ENCODE results near the gene KCNJ6. TPM values are rescaled to one million over a fixed set of nuclear protein-coding genes. Genes with fewer than 3 reads are reported as not detected.

The KCNJ6 gene
- total and polyA plus RNA-seq, 9 of the 15 experiments (the other 6 are each of a cell fraction or from before 2014, with no cell fraction given), result 0.06 to 0.21 (median 0.13) TPM; not detected in 1

GRCh38 chr21:37965088-37965805, 49.0 kb upstream of the KCNJ6 start (continued):
- TF ChIP-seq, protein P1, sequence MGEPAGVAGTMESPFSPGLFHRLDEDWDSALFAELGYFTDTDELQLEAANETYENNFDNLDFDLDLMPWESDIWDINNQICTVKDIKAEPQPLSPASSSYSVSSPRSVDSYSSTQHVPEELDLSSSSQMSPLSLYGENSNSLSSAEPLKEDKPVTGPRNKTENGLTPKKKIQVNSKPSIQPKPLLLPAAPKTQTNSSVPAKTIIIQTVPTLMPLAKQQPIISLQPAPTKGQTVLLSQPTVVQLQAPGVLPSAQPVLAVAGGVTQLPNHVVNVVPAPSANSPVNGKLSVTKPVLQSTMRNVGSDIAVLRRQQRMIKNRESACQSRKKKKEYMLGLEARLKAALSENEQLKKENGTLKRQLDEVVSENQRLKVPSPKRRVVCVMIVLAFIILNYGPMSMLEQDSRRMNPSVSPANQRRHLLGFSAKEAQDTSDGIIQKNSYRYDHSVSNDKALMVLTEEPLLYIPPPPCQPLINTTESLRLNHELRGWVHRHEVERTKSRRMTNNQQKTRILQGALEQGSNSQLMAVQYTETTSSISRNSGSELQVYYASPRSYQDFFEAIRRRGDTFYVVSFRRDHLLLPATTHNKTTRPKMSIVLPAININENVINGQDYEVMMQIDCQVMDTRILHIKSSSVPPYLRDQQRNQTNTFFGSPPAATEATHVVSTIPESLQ (CRISPR knock-in tag; IDR thresholded peaks at IDR 0.05), result no peak
- TF ChIP-seq CHD4 (IDR thresholded peaks at IDR 0.05; ENCODE audit: insufficient read depth, insufficient replicate concordance, low read depth, low read length, poor library complexity, severe bottlenecking), result no peak

GRCh38 chr21:37958537-37958936, 42.3 kb upstream of the KCNJ6 start:
- Histone ChIP-seq H3K9me1 (ENCODE audit: control insufficient read depth, insufficient read depth, low read length) (no peaks in the 10 kb centered on the region), H3K79me2 (ENCODE audit: control insufficient read depth, insufficient read depth, low read length) (no peaks in the 10 kb centered on the region), H3K4me3 (no peak overlapping the region), H3K9me3 (replicated peaks; ENCODE audit: control insufficient read depth, insufficient read depth, low read depth, low read length) (no peaks in the 10 kb centered on the region), H3K27ac (ENCODE audit: extremely low read depth, low read depth, low read length) (no peak overlapping the region), H3K36me3 (ENCODE audit: control insufficient read depth, insufficient read depth, low read length) (no peaks in the 10 kb centered on the region), H3K4me2 (ENCODE audit: insufficient read depth, low read length) (no peak overlapping the region), H3K9ac (ENCODE audit: insufficient read depth in 1 of 2, low read depth in 2 of 2, low read length in 2 of 2) (no peak overlapping the region), H2AFZ (ENCODE audit: low read depth, low read length) (no peak overlapping the region), H3K4me1 (replicated peaks in 1 of 2; ENCODE audit: control insufficient read depth in 2 of 2, insufficient read depth in 2 of 2, low read length in 2 of 2) (no peaks in the 10 kb centered on the region), H3K27me3 (ENCODE audit: control insufficient read depth in 2 of 2, insufficient read depth in 2 of 2, low read length in 2 of 2) (peaks cover 6% of the 10 kb centered on the region in 2 experiments; a peak in 2 of 5 replicates), H4K20me1 (replicated peaks; ENCODE audit: control insufficient read depth, insufficient read depth, low read length) (no peaks in the 10 kb centered on the region)
- ChIA-PET CTCF (ENCODE audit: low intra/inter-chr PET ratio) (no interaction called here), POLR2A (interaction anchor here (1.2 kb wide), 1 partner anchor 163 kb away, joined by 3 read pairs; no protein-coding TSS in a partner anchor)
- in situ Hi-C loops (cut with MboI) (no loop called here), intact Hi-C loops (cut with micrococcal nuclease) (no loop called here)
- DNase-seq (ENCODE audit: extremely low read depth in 1 of 4, low spot score in 3 of 4), result no peak
- BruUV-seq (replicated peaks), result no TSS peak
- no peak for ATAC-seq
- FAIRE-seq, result no peak
- WGBS (ENCODE audit: insufficient coverage, low coverage, missing lambda C conversion rate), result 19% methylated on average over 3 of the region's 3 CpGs
- TF ChIP-seq, protein P2, sequence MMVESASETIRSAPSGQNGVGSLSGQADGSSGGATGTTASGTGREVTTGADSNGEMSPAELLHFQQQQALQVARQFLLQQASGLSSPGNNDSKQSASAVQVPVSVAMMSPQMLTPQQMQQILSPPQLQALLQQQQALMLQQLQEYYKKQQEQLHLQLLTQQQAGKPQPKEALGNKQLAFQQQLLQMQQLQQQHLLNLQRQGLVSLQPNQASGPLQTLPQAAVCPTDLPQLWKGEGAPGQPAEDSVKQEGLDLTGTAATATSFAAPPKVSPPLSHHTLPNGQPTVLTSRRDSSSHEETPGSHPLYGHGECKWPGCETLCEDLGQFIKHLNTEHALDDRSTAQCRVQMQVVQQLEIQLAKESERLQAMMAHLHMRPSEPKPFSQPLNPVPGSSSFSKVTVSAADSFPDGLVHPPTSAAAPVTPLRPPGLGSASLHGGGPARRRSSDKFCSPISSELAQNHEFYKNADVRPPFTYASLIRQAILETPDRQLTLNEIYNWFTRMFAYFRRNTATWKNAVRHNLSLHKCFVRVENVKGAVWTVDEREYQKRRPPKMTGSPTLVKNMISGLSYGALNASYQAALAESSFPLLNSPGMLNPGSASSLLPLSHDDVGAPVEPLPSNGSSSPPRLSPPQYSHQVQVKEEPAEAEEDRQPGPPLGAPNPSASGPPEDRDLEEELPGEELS (CRISPR knock-in tag; IDR thresholded peaks at IDR 0.05; ENCODE audit: borderline replicate concordance), result no peak
- TF ChIP-seq, protein P3, sequence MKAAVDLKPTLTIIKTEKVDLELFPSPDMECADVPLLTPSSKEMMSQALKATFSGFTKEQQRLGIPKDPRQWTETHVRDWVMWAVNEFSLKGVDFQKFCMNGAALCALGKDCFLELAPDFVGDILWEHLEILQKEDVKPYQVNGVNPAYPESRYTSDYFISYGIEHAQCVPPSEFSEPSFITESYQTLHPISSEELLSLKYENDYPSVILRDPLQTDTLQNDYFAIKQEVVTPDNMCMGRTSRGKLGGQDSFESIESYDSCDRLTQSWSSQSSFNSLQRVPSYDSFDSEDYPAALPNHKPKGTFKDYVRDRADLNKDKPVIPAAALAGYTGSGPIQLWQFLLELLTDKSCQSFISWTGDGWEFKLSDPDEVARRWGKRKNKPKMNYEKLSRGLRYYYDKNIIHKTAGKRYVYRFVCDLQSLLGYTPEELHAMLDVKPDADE (conservative IDR thresholded peaks at IDR 0.05; ENCODE audit: control insufficient read depth, low read depth, low read length), result no peak
- TF ChIP-seq ZNF134 (CRISPR knock-in tag; conservative IDR thresholded peaks at IDR 0.05), result no peak
- TF ChIP-seq GATAD2B (IDR thresholded peaks at IDR 0.05; ENCODE audit: borderline replicate concordance), result no peak
- no peak for TF ChIP-seq TEAD4 (IDR thresholded peaks at IDR 0.05; ENCODE audit: low read length)
- no peak for TF ChIP-seq TEAD4 (CRISPR knock-in tag; IDR thresholded peaks at IDR 0.05; ENCODE audit: borderline replicate concordance)
- TF ChIP-seq ZNF75A (CRISPR knock-in tag; IDR thresholded peaks at IDR 0.05), result no peak
- TF ChIP-seq, protein P4, sequence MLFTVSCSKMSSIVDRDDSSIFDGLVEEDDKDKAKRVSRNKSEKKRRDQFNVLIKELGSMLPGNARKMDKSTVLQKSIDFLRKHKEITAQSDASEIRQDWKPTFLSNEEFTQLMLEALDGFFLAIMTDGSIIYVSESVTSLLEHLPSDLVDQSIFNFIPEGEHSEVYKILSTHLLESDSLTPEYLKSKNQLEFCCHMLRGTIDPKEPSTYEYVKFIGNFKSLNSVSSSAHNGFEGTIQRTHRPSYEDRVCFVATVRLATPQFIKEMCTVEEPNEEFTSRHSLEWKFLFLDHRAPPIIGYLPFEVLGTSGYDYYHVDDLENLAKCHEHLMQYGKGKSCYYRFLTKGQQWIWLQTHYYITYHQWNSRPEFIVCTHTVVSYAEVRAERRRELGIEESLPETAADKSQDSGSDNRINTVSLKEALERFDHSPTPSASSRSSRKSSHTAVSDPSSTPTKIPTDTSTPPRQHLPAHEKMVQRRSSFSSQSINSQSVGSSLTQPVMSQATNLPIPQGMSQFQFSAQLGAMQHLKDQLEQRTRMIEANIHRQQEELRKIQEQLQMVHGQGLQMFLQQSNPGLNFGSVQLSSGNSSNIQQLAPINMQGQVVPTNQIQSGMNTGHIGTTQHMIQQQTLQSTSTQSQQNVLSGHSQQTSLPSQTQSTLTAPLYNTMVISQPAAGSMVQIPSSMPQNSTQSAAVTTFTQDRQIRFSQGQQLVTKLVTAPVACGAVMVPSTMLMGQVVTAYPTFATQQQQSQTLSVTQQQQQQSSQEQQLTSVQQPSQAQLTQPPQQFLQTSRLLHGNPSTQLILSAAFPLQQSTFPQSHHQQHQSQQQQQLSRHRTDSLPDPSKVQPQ (CRISPR knock-in tag; IDR thresholded peaks at IDR 0.05; ENCODE audit: borderline replicate concordance), result no peak
- no peak for TF ChIP-seq TRIM28 (IDR thresholded peaks at IDR 0.05)

Measured in K562 (cell line).